Type B pancreatic cell (in vitro differentiated cells): ENCODE measurements around the gene CDH15. TPM values are rescaled to one million over a fixed set of nuclear protein-coding genes. Genes with fewer than 3 reads are reported as not detected.

Source experiments
- DNase-seq: peaks from one replicate; pipeline ENCODE4 v3.0.0; 2021; ENCODE audit warnings: mixed read lengths; ENCODE audit not compliant: unreplicated experiment; ENCODE audit errors: extremely low spot score
- H3K27ac Mint-ChIP-seq: 2 replicates; pipeline ENCODE4 v1.8.0; 2021; ENCODE audit warnings: mild to moderate bottlenecking, mixed read lengths
- H3K27me3 Mint-ChIP-seq: 2 replicates; pipeline ENCODE4 v1.8.0; 2021; ENCODE audit warnings: mixed read lengths
- H3K36me3 Mint-ChIP-seq: 2 replicates; pipeline ENCODE4 v1.8.0; 2021; ENCODE audit warnings: mixed read lengths
- H3K4me1 Mint-ChIP-seq: one replicate; pipeline ENCODE4 v1.8.0; 2021; ENCODE audit warnings: mixed read lengths; ENCODE audit not compliant: unreplicated experiment
- H3K4me3 Mint-ChIP-seq: 2 replicates; pipeline ENCODE4 v1.8.0; 2021; ENCODE audit warnings: mild to moderate bottlenecking, mixed read lengths
- H3K9me3 Mint-ChIP-seq: 2 replicates; pipeline ENCODE4 v1.8.0; 2021; ENCODE audit warnings: mixed read lengths
- total RNA-seq: library from RNA; stranded (reverse); gene quantifications from 2 replicates; pipeline ENCODE4 v1.2.1, GENCODE V29; 2021; ENCODE audit warnings: low replicate concordance
- TF ChIP-seq, protein P1 (sequence below): fragments of 200-600 bp; sonication (generic); conservative IDR thresholded peaks from 2 replicates; pipeline ENCODE4 v1.5.0; 2021; ENCODE audit warnings: antibody characterized with exemption, mild to moderate bottlenecking

The CDH15 gene
- total RNA-seq, 1 donor from 2014 or later = 5.0 TPM

- Mint-ChIP-seq H3K9me3 (no peaks in the 10 kb centered on the region), H3K4me1 (peaks cover 16% of the 10 kb centered on the region), H3K27ac (peak overlapping the region; percentile 50), H3K27me3 (no peaks in the 10 kb centered on the region), H3K4me3 (peak overlapping the region; percentile 79), H3K36me3 (peaks cover 10% of the 10 kb centered on the region)
- DNase-seq = no peak
- TF ChIP-seq, protein P1, sequence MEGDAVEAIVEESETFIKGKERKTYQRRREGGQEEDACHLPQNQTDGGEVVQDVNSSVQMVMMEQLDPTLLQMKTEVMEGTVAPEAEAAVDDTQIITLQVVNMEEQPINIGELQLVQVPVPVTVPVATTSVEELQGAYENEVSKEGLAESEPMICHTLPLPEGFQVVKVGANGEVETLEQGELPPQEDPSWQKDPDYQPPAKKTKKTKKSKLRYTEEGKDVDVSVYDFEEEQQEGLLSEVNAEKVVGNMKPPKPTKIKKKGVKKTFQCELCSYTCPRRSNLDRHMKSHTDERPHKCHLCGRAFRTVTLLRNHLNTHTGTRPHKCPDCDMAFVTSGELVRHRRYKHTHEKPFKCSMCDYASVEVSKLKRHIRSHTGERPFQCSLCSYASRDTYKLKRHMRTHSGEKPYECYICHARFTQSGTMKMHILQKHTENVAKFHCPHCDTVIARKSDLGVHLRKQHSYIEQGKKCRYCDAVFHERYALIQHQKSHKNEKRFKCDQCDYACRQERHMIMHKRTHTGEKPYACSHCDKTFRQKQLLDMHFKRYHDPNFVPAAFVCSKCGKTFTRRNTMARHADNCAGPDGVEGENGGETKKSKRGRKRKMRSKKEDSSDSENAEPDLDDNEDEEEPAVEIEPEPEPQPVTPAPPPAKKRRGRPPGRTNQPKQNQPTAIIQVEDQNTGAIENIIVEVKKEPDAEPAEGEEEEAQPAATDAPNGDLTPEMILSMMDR = no peak
Measured at GRCh38 chr16:89219365-89219764, 47.8 kb downstream of the CDH15 start.

DNA sequence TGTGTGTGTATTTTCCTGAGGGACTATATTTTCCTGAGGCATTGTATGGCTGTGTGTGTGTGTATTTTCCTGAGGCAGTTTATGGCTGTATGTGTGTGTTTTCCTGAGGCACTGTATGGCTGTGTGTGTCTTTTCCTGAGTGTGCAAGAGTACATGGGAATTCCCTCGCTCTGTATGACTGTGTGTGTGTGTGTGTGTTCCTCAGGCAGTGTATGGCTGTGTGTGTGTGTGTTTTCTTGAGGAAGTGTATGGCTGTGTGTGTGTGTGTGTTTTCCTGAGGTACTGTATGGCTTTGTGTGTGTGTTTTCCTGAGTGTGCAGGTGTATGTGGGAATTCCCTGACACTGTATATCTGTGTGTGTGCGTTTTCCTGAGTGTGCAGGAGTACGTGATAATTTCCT is 50.1 kb downstream of the CDH15 start:
- H3K36me3 Mint-ChIP-seq = peaks cover 25% of the 10 kb centered on the region
- H3K27me3 Mint-ChIP-seq = no peaks in the 10 kb centered on the region
- H3K4me3 Mint-ChIP-seq = no peak overlapping the region
- H3K9me3 Mint-ChIP-seq = no peaks in the 10 kb centered on the region
- TF ChIP-seq, protein P1 = no peak
- DNase-seq = no peak
- peaks cover 11% of the 10 kb centered on the region for H3K4me1 Mint-ChIP-seq
- H3K27ac Mint-ChIP-seq = peak overlapping the region; percentile 44

DNA sequence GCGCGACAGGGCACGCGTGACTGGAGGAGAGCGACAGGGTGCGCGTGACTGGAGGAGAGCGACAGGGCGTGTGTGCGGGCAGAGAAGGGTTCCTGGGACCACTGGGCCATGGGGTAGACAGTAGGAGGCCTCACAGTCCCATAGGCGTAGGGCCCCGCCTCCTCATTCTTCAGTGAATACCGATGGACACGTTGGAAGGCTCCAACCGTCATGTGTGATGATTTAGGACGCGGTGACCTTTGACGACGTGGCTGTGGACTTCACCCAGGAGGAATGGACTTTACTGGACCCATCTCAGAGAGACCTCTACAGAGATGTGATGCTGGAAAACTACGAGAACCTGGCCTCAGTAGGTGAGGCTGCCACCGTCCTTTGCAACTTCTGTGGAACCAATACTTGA is 51.4 kb downstream of the CDH15 start:
- H3K36me3 Mint-ChIP-seq = peaks cover 37% of the 10 kb centered on the region
- peaks cover 10% of the 10 kb centered on the region for H3K4me1 Mint-ChIP-seq
- peaks cover 5% of the 10 kb centered on the region for H3K9me3 Mint-ChIP-seq
- no peak overlapping the region for H3K4me3 Mint-ChIP-seq
- no peaks in the 10 kb centered on the region for H3K27me3 Mint-ChIP-seq
- TF ChIP-seq, protein P1 = no peak
- no peak overlapping the region for H3K27ac Mint-ChIP-seq
- no peak for DNase-seq

DNA sequence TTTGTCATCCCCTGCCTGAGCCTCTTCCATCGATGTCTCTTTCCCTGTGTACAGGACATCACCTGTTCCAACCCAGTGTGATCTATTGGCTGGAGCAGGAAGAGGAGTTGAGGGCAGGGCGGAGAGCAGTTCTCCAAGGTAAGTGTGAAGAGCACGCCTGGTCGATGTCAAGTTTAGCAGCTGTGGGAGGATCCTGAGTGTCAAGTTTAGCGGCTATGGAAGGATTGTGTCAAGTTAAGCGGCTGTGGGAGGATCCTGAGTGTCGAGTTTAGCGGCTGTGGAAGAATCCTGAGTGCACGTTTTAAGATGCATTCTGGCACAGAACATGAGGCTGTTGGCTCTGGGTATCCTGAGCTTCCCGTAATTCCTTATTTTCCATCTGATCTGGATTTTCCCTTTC is 53.1 kb downstream of the CDH15 start:
- DNase-seq = no peak
- peaks cover 4% of the 10 kb centered on the region for H3K4me1 Mint-ChIP-seq
- H3K36me3 Mint-ChIP-seq = peaks cover 50% of the 10 kb centered on the region
- no peaks in the 10 kb centered on the region for H3K27me3 Mint-ChIP-seq
- no peak overlapping the region for H3K4me3 Mint-ChIP-seq
- H3K9me3 Mint-ChIP-seq = peaks cover 5% of the 10 kb centered on the region
- TF ChIP-seq, protein P1 = no peak
- no peak overlapping the region for H3K27ac Mint-ChIP-seq

DNA sequence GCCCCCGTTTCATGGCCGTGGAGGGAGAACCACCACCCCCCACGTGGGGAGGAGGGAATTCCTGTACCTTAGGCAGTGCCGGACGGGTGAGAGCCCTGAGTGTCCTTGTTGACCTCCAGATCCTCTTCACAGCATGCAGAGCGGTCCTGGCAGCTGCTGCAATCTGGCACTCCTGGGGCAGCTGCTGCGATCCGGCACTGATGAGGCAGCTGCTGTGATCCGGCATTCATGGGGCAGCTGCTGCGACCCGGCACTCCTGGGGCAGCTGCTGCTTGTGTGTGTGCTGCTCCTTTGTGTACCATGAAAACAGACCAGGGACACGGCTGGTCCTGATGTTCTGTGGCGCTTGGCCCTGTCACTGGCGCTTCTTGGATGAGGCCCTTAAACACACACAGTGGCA is 58.7 kb downstream of the CDH15 start:
- DNase-seq = no peak
- Mint-ChIP-seq H3K4me1 (no peaks in the 10 kb centered on the region), H3K27ac (no peak overlapping the region), H3K9me3 (peaks cover 5% of the 10 kb centered on the region), H3K27me3 (no peaks in the 10 kb centered on the region), H3K4me3 (no peak overlapping the region), H3K36me3 (peaks cover 53% of the 10 kb centered on the region)
- TF ChIP-seq, protein P1 = no peak

DNA sequence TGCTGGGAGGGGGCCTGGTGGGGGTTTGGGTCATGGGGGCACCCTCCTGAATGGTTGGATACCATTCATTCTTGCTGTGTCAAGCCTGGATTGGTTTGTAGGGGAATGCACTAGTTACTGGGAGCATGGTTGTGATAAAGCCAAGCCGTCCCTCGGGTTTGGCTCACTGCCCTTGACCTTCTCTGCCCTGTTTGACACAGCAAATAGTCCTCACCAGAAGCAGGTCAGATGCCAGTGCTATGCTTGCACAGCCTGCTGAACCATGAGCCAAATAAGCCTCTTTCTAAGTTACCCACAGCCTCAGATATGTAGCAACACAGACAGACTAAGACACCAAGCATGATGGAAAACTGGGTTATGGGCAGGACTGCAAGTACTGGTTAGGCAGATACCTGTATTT is 60.6 kb downstream of the CDH15 start:
- Mint-ChIP-seq H3K27me3 (no peaks in the 10 kb centered on the region), H3K9me3 (peaks cover 5% of the 10 kb centered on the region), H3K27ac (no peak overlapping the region), H3K4me1 (no peaks in the 10 kb centered on the region), H3K36me3 (peaks cover 43% of the 10 kb centered on the region), H3K4me3 (no peak overlapping the region)
- no peak for DNase-seq
- TF ChIP-seq, protein P1 = no peak
